ENCODE measurements around the gene ZBTB32.
"Not testable (repeated sequence)": the region's sequence is repeated elsewhere in the genome, so short reads cannot be mapped to it uniquely, and the experiment has no call there.

Gene ZBTB32

DNA sequence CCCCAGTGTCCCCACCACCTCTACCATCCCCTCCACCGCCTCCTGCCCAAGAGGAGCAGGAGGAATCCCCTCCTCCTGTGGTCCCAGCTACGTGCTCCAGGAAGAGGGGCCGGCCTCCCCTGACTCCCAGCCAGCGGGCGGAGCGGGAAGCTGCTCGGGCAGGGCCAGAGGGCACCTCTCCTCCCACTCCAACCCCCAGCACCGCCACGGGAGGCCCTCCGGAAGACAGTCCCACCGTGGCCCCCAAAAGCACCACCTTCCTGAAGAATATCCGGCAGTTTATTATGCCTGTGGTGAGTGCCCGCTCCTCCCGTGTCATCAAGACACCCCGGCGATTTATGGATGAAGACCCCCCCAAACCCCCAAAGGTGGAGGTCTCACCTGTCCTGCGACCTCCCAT lies 16.3 kb downstream of the ZBTB32 start:
- Histone ChIP-seq H3K36me3 (ENCODE audit: control insufficient read depth, insufficient read depth, low read length) (peaks cover 16% of the 10 kb centered on the region), H2BK5ac (ENCODE audit: low read length) (no peak overlapping the region), H3K79me1 (ENCODE audit: low read length) (peaks cover 13% of the 10 kb centered on the region), H4K5ac (ENCODE audit: low read length) (no peak overlapping the region), H3K18ac (ENCODE audit: low read length) (no peak overlapping the region), H3K23ac (ENCODE audit: low read length) (no peak overlapping the region), H2BK120ac (ENCODE audit: low read depth, low read length) (no peak overlapping the region), H3K4me1 (ENCODE audit: control insufficient read depth, low read depth, low read length) (peaks cover 5% of the 10 kb centered on the region), H2BK15ac (replicated peaks; ENCODE audit: low read depth) (no peak overlapping the region), H4K8ac (ENCODE audit: low read depth, low read length) (no peak overlapping the region), H3K4me3 (ENCODE audit: low read length) (no peak overlapping the region), H3K27me3 (ENCODE audit: insufficient read depth, low read length, poor library complexity) (no peaks in the 10 kb centered on the region), H3K4ac (ENCODE audit: low read depth, low read length) (no peak overlapping the region), H3K79me2 (ENCODE audit: control insufficient read depth, insufficient read depth, low read length) (peaks cover 13% of the 10 kb centered on the region), H3K27ac (ENCODE audit: low read depth, low read length) (no peak overlapping the region), H3K9ac (ENCODE audit: low read length) (no peak overlapping the region), H3K56ac (ENCODE audit: low read length) (no peak overlapping the region), H2AK5ac (ENCODE audit: low read length) (no peak overlapping the region), H3K4me2 (ENCODE audit: low read length) (no peak overlapping the region)
- no CpG with 5 or more reads among the region's 17 CpGs for WGBS (ENCODE audit: extremely low coverage, insufficient coverage, low lambda C conversion rate)
- DNase-seq, result no peak

DNA sequence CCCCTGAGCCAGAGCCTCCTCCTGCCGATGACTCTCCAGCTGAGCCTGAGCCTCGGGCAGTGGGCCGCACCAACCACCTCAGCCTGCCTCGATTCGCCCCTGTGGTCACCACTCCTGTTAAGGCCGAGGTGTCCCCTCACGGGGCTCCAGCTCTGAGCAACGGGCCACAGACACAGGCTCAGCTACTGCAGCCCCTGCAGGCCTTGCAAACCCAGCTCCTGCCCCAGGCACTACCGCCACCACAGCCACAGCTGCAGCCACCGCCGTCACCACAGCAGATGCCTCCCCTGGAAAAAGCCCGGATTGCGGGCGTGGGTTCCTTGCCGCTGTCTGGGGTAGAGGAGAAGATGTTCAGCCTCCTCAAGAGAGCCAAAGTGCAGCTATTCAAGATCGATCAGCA lies 17.0 kb downstream of the ZBTB32 start:
- WGBS (ENCODE audit: extremely low coverage, insufficient coverage, low lambda C conversion rate), result no CpG with 5 or more reads among the region's 16 CpGs

DNA sequence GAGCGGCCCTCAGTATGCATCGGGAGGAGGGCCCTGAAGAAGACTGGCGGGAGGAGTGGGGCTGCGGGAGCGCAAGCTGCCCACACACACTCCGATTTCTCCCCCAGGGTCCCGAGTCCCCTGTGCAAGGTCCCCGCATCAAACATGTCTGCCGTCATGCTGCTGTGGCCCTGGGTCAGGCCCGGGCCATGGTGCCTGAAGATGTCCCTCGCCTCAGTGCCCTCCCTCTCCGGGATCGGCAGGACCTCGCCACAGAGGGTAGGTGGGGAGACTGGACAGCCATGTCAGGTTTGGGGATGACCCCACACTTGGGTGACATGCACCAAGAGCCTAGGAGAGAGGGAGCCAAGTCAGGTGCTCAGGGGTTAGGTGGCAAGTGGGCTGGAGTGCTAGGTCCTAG lies 18.1 kb downstream of the ZBTB32 start:
- no peak overlapping the region for H3K4ac ChIP-seq (ENCODE audit: low read depth, low read length)
- peaks cover 21% of the 10 kb centered on the region for H3K36me3 ChIP-seq (ENCODE audit: control insufficient read depth, insufficient read depth, low read length)
- H3K56ac ChIP-seq (ENCODE audit: low read length), result no peak overlapping the region
- H3K79me2 ChIP-seq (ENCODE audit: control insufficient read depth, insufficient read depth, low read length), result peaks cover 13% of the 10 kb centered on the region
- H3K4me3 ChIP-seq (ENCODE audit: low read length), result no peak overlapping the region
- no peak overlapping the region for H2BK5ac ChIP-seq (ENCODE audit: low read length)
- H3K4me2 ChIP-seq (ENCODE audit: low read length), result no peak overlapping the region
- no peaks in the 10 kb centered on the region for H3K27me3 ChIP-seq (ENCODE audit: insufficient read depth, low read length, poor library complexity)
- no peak overlapping the region for H4K5ac ChIP-seq (ENCODE audit: low read length)
- no peak overlapping the region for H3K9ac ChIP-seq (ENCODE audit: low read length)
- no peak for DNase-seq
- H3K23ac ChIP-seq (ENCODE audit: low read length), result no peak overlapping the region
- H2AK5ac ChIP-seq (ENCODE audit: low read length), result no peak overlapping the region
- no peak overlapping the region for H2BK15ac ChIP-seq (replicated peaks; ENCODE audit: low read depth)
- H3K4me1 ChIP-seq (ENCODE audit: control insufficient read depth, low read depth, low read length), result peaks cover 3% of the 10 kb centered on the region
- peaks cover 13% of the 10 kb centered on the region for H3K79me1 ChIP-seq (ENCODE audit: low read length)
- H3K18ac ChIP-seq (ENCODE audit: low read length), result no peak overlapping the region
- WGBS (ENCODE audit: extremely low coverage, insufficient coverage, low lambda C conversion rate), result no CpG with 5 or more reads among the region's 14 CpGs
- H4K8ac ChIP-seq (ENCODE audit: low read depth, low read length), result no peak overlapping the region
- H2BK120ac ChIP-seq (ENCODE audit: low read depth, low read length), result no peak overlapping the region
- H3K27ac ChIP-seq (ENCODE audit: low read depth, low read length), result no peak overlapping the region

More for the DNA sequence above, 17.0 kb downstream of the ZBTB32 start:
- H3K18ac ChIP-seq (ENCODE audit: low read length), result no peak overlapping the region
- no peak overlapping the region for H3K23ac ChIP-seq (ENCODE audit: low read length)
- peaks cover 13% of the 10 kb centered on the region for H3K79me1 ChIP-seq (ENCODE audit: low read length)
- H3K4me2 ChIP-seq (ENCODE audit: low read length), result no peak overlapping the region
- no peak overlapping the region for H3K56ac ChIP-seq (ENCODE audit: low read length)
- H2BK120ac ChIP-seq (ENCODE audit: low read depth, low read length), result no peak overlapping the region
- peaks cover 18% of the 10 kb centered on the region for H3K36me3 ChIP-seq (ENCODE audit: control insufficient read depth, insufficient read depth, low read length)
- peaks cover 13% of the 10 kb centered on the region for H3K79me2 ChIP-seq (ENCODE audit: control insufficient read depth, insufficient read depth, low read length)
- no peak overlapping the region for H3K4ac ChIP-seq (ENCODE audit: low read depth, low read length)
- no peak overlapping the region for H4K8ac ChIP-seq (ENCODE audit: low read depth, low read length)
- no peaks in the 10 kb centered on the region for H3K27me3 ChIP-seq (ENCODE audit: insufficient read depth, low read length, poor library complexity)
- H3K4me1 ChIP-seq (ENCODE audit: control insufficient read depth, low read depth, low read length), result peaks cover 3% of the 10 kb centered on the region
- H3K4me3 ChIP-seq (ENCODE audit: low read length), result no peak overlapping the region
- DNase-seq, result no peak
- no peak overlapping the region for H4K5ac ChIP-seq (ENCODE audit: low read length)
- no peak overlapping the region for H2BK5ac ChIP-seq (ENCODE audit: low read length)
- no peak overlapping the region for H2BK15ac ChIP-seq (replicated peaks; ENCODE audit: low read depth)
- no peak overlapping the region for H2AK5ac ChIP-seq (ENCODE audit: low read length)
- H3K9ac ChIP-seq (ENCODE audit: low read length), result no peak overlapping the region
- H3K27ac ChIP-seq (ENCODE audit: low read depth, low read length), result no peak overlapping the region

DNA sequence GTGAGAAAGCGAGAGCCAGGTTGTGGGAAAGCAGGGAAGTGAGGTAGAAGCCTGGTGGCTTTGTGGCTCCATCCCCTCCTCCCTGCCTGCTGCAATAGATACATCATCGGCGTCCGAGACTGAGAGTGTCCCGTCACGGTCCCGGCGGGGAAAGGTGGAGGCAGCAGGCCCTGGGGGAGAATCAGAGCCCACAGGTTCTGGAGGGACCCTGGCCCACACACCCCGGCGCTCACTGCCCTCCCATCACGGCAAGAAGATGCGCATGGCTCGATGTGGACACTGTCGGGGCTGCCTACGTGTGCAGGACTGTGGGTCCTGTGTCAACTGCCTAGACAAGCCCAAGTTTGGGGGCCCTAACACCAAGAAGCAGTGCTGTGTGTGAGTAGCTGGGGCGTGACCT lies 18.5 kb downstream of the ZBTB32 start:
- Histone ChIP-seq H2BK5ac (ENCODE audit: low read length) (no peak overlapping the region), H3K9ac (ENCODE audit: low read length) (no peak overlapping the region), H3K4me1 (ENCODE audit: control insufficient read depth, low read depth, low read length) (peaks cover 3% of the 10 kb centered on the region), H3K23ac (ENCODE audit: low read length) (no peak overlapping the region), H2BK120ac (ENCODE audit: low read depth, low read length) (no peak overlapping the region), H3K36me3 (ENCODE audit: control insufficient read depth, insufficient read depth, low read length) (peaks cover 23% of the 10 kb centered on the region), H3K4ac (ENCODE audit: low read depth, low read length) (no peak overlapping the region), H3K4me3 (ENCODE audit: low read length) (no peak overlapping the region), H3K27me3 (ENCODE audit: insufficient read depth, low read length, poor library complexity) (no peaks in the 10 kb centered on the region), H3K79me2 (ENCODE audit: control insufficient read depth, insufficient read depth, low read length) (peaks cover 13% of the 10 kb centered on the region), H3K27ac (ENCODE audit: low read depth, low read length) (no peak overlapping the region), H4K8ac (ENCODE audit: low read depth, low read length) (no peak overlapping the region), H2AK5ac (ENCODE audit: low read length) (no peak overlapping the region), H3K18ac (ENCODE audit: low read length) (no peak overlapping the region), H4K5ac (ENCODE audit: low read length) (no peak overlapping the region), H3K56ac (ENCODE audit: low read length) (no peak overlapping the region), H3K79me1 (ENCODE audit: low read length) (peaks cover 13% of the 10 kb centered on the region), H2BK15ac (replicated peaks; ENCODE audit: low read depth) (no peak overlapping the region), H3K4me2 (ENCODE audit: low read length) (no peak overlapping the region)
- no peak for DNase-seq
- no CpG with 5 or more reads among the region's 16 CpGs for WGBS (ENCODE audit: extremely low coverage, insufficient coverage, low lambda C conversion rate)

GRCh38 chr19:35723671-35724070 lies 19.3 kb downstream of the ZBTB32 start:
- WGBS (ENCODE audit: extremely low coverage, insufficient coverage, low lambda C conversion rate), result no CpG with 5 or more reads among the region's 24 CpGs
- Histone ChIP-seq H3K79me2 (ENCODE audit: control insufficient read depth, insufficient read depth, low read length) (peaks cover 8% of the 10 kb centered on the region), H3K27me3 (ENCODE audit: insufficient read depth, low read length, poor library complexity) (no peaks in the 10 kb centered on the region), H4K8ac (ENCODE audit: low read depth, low read length) (no peak overlapping the region), H3K27ac (ENCODE audit: low read depth, low read length) (no peak overlapping the region), H3K79me1 (ENCODE audit: low read length) (peaks cover 11% of the 10 kb centered on the region), H2AK5ac (ENCODE audit: low read length) (no peak overlapping the region), H2BK5ac (ENCODE audit: low read length) (no peak overlapping the region), H3K4ac (ENCODE audit: low read depth, low read length) (no peak overlapping the region), H3K36me3 (ENCODE audit: control insufficient read depth, insufficient read depth, low read length) (peaks cover 24% of the 10 kb centered on the region), H3K4me2 (ENCODE audit: low read length) (no peak overlapping the region), H3K4me1 (ENCODE audit: control insufficient read depth, low read depth, low read length) (peaks cover 3% of the 10 kb centered on the region), H3K23ac (ENCODE audit: low read length) (no peak overlapping the region), H2BK15ac (replicated peaks; ENCODE audit: low read depth) (no peak overlapping the region), H2BK120ac (ENCODE audit: low read depth, low read length) (no peak overlapping the region), H3K4me3 (ENCODE audit: low read length) (no peak overlapping the region), H3K9ac (ENCODE audit: low read length) (no peak overlapping the region), H4K5ac (ENCODE audit: low read length) (no peak overlapping the region), H3K18ac (ENCODE audit: low read length) (no peak overlapping the region), H3K56ac (ENCODE audit: low read length) (no peak overlapping the region)
- DNase-seq, result no peak

- not testable (repeated sequence) for H3K23ac ChIP-seq (ENCODE audit: low read length); H3K56ac ChIP-seq (ENCODE audit: low read length); H3K4me1 ChIP-seq (ENCODE audit: control insufficient read depth, low read depth, low read length); H3K79me2 ChIP-seq (ENCODE audit: control insufficient read depth, insufficient read depth, low read length); H2AK5ac ChIP-seq (ENCODE audit: low read length); H3K27ac ChIP-seq (ENCODE audit: low read depth, low read length); H3K18ac ChIP-seq (ENCODE audit: low read length); H4K5ac ChIP-seq (ENCODE audit: low read length); H2BK120ac ChIP-seq (ENCODE audit: low read depth, low read length); H3K9ac ChIP-seq (ENCODE audit: low read length); H2BK15ac ChIP-seq (replicated peaks; ENCODE audit: low read depth); H3K4me2 ChIP-seq (ENCODE audit: low read length); H3K4ac ChIP-seq (ENCODE audit: low read depth, low read length); DNase-seq; H3K27me3 ChIP-seq (ENCODE audit: insufficient read depth, low read length, poor library complexity); H3K79me1 ChIP-seq (ENCODE audit: low read length); H4K8ac ChIP-seq (ENCODE audit: low read depth, low read length); H3K4me3 ChIP-seq (ENCODE audit: low read length); H2BK5ac ChIP-seq (ENCODE audit: low read length)
- WGBS (ENCODE audit: extremely low coverage, insufficient coverage, low lambda C conversion rate), result no CpG with 5 or more reads among the region's 7 CpGs
- H3K36me3 ChIP-seq (ENCODE audit: control insufficient read depth, insufficient read depth, low read length), result peaks cover 27% of the 10 kb centered on the region
Observed at GRCh38 chr19:35724132-35724531, 19.8 kb downstream of the ZBTB32 start.

All from mesendoderm (in vitro differentiated cells).